Upper lobe of right lung (tissue), 1 donor: ENCODE data around the gene NID1. TPM values are rescaled to one million over a fixed set of nuclear protein-coding genes. Genes with fewer than 3 reads are reported as not detected.
A peak's percentile ranks its signal among the peaks of the same experiment; 100 is the strongest.

Experiments
- ATAC-seq: fragments of 200-7000 bp; cut with Tn5 transposase; one replicate; pipeline ENCODE4 v1.9.1; 2020; ENCODE audit warnings: mild to moderate bottlenecking, moderate library complexity
- DNase-seq: peaks from one replicate; pipeline ENCODE4 v3.0.0-alpha.2; 2020
- H3K27ac ChIP-seq: fragments of 200-600 bp; one replicate; pipeline ENCODE4 v1.8.0; 2022
- H3K27me3 ChIP-seq: fragments of 200-600 bp; one replicate; pipeline ENCODE4 v1.8.0; 2022; ENCODE audit warnings: mild to moderate bottlenecking
- H3K36me3 ChIP-seq: fragments of 200-600 bp; one replicate; pipeline ENCODE4 v1.8.0; 2022
- H3K4me1 ChIP-seq: fragments of 200-600 bp; one replicate; pipeline ENCODE4 v1.8.0; 2022
- H3K4me3 ChIP-seq: fragments of 200-600 bp; one replicate; pipeline ENCODE4 v1.8.0; 2022; ENCODE audit warnings: mild to moderate bottlenecking
- H3K9me3 ChIP-seq: fragments of 200-600 bp; one replicate; pipeline ENCODE4 v1.8.0; 2022
- CTCF ChIP-seq: fragments of 200-600 bp; IDR thresholded peaks from one replicate; pipeline ENCODE4 v1.8.0; 2022; ENCODE audit warnings: antibody characterized with exemption
- intact Hi-C: fragments of 100-400 bp; cut with DNase I; formaldehyde crosslinking; loops from one replicate; pipeline ENCODE4 v1.11.0; 2022
- total RNA-seq: library from RNA; stranded (reverse); fragmentation: NEBNext Ultra II Directional; extraction: Animal tissue kit (Norgen Biotek cat#: 25700); gene quantifications from one replicate; pipeline ENCODE4 v1.2.1, GENCODE V29; 2021
- donor health status: DM: no; HTN: yes; CAD: no; lungs with severe emphysema.

Gene NID1
- total RNA-seq, 1 donor from 2014 or later = 60.5 TPM

- Histone ChIP-seq H3K4me1 (peaks cover 21% of the 10 kb centered on the region), H3K27ac (no peak overlapping the region), H3K36me3 (no peaks in the 10 kb centered on the region), H3K27me3 (no peaks in the 10 kb centered on the region), H3K4me3 (no peak overlapping the region), H3K9me3 (no peaks in the 10 kb centered on the region)
- no peak for TF ChIP-seq CTCF
- intact Hi-C loops = no loop called here
- no peak for ATAC-seq
- no peak for DNase-seq
Observed at GRCh38 chr1:235950318-235950717, 114.6 kb downstream of the NID1 start.

- no peak for ATAC-seq
- Histone ChIP-seq H3K9me3 (no peaks in the 10 kb centered on the region), H3K4me3 (no peak overlapping the region), H3K27ac (no peak overlapping the region), H3K36me3 (no peaks in the 10 kb centered on the region), H3K4me1 (peaks cover 11% of the 10 kb centered on the region), H3K27me3 (no peaks in the 10 kb centered on the region)
- intact Hi-C loops = no loop called here
- DNase-seq = no peak
- TF ChIP-seq CTCF = no peak
Observed at GRCh38 chr1:235948774-235949427, 116.0 kb downstream of the NID1 start.

GRCh38 chr1:235947989-235948388 is 116.9 kb downstream of the NID1 start:
- H3K4me3 ChIP-seq = no peak overlapping the region
- no peak for TF ChIP-seq CTCF
- H3K4me1 ChIP-seq = peaks cover 6% of the 10 kb centered on the region
- H3K9me3 ChIP-seq = no peaks in the 10 kb centered on the region
- no peak for DNase-seq
- H3K27me3 ChIP-seq = no peaks in the 10 kb centered on the region
- no peaks in the 10 kb centered on the region for H3K36me3 ChIP-seq
- peak overlapping the region; percentile 1 for H3K27ac ChIP-seq
- ATAC-seq = no peak
- intact Hi-C loops = no loop called here

- peak; percentile 73 for ATAC-seq
- Histone ChIP-seq H3K27me3 (no peaks in the 10 kb centered on the region), H3K9me3 (no peaks in the 10 kb centered on the region), H3K36me3 (no peaks in the 10 kb centered on the region), H3K4me1 (peaks cover 13% of the 10 kb centered on the region), H3K4me3 (no peak overlapping the region), H3K27ac (peak overlapping the region; percentile 58)
- peak; percentile 37 for TF ChIP-seq CTCF
- DNase-seq = no peak
- intact Hi-C loops = no loop called here
Observed at GRCh38 chr1:235946571-235946981, 118.3 kb downstream of the NID1 start.

- Histone ChIP-seq H3K4me1 (peaks cover 13% of the 10 kb centered on the region), H3K9me3 (no peaks in the 10 kb centered on the region), H3K4me3 (no peak overlapping the region), H3K36me3 (no peaks in the 10 kb centered on the region), H3K27ac (peak overlapping the region; percentile 58), H3K27me3 (no peaks in the 10 kb centered on the region)
- DNase-seq (peak; percentile 83), ATAC-seq (peak; percentile 86)
- no peak for TF ChIP-seq CTCF
- intact Hi-C loops = no loop called here
Observed at GRCh38 chr1:235945775-235946570, 118.9 kb downstream of the NID1 start.
